Forelimb muscle (tissue), 1 donor: ENCODE results near the gene MAP3K6. TPM values are rescaled to one million over a fixed set of nuclear protein-coding genes. Genes with fewer than 3 reads are reported as not detected.

Experiments used
- DNase-seq: peaks from one replicate; pipeline ENCODE4 v3.0.0-alpha.2; 2013; ENCODE audit warnings: low read depth
- polyA plus RNA-seq: library from polyadenylated mRNA; unstranded; fragments of 120-200 nt; gene quantifications from one replicate; pipeline ENCODE4 v1.2.1, GENCODE V29; 2013; ENCODE audit not compliant: insufficient read length

The MAP3K6 gene
- polyA plus RNA-seq, 1 donor: 8.6 TPM

- no peak for DNase-seq
Measured at GRCh38 chr1:27356619-27357280, 10.0 kb downstream of the MAP3K6 start.

GRCh38 chr1:27356277-27356618 lies 10.5 kb downstream of the MAP3K6 start:
- DNase-seq: no peak

- no peak for DNase-seq
Measured at GRCh38 chr1:27355683-27356082, 11.1 kb downstream of the MAP3K6 start.

GRCh38 chr1:27353629-27354028 lies 13.1 kb downstream of the MAP3K6 start:
- DNase-seq: no peak

GRCh38 chr1:27353166-27353565 lies 13.6 kb downstream of the MAP3K6 start:
- DNase-seq: no peak

- no peak for DNase-seq
Measured at GRCh38 chr1:27351541-27352107, 15.1 kb downstream of the MAP3K6 start.

GRCh38 chr1:27350663-27351540 lies 15.9 kb downstream of the MAP3K6 start:
- DNase-seq: no peak

- no peak for DNase-seq
Measured at GRCh38 chr1:27349784-27350662, 16.7 kb downstream of the MAP3K6 start.

- no peak for DNase-seq
Measured at GRCh38 chr1:27348861-27349783, 17.6 kb downstream of the MAP3K6 start.

GRCh38 chr1:27346991-27347624 lies 19.7 kb downstream of the MAP3K6 start:
- no peak for DNase-seq

GRCh38 chr1:27346357-27346756 lies 20.4 kb downstream of the MAP3K6 start:
- DNase-seq: no peak

- no peak for DNase-seq
Measured at GRCh38 chr1:27345272-27345671, 21.5 kb downstream of the MAP3K6 start.

GRCh38 chr1:27343639-27344025 lies 23.1 kb downstream of the MAP3K6 start:
- no peak for DNase-seq

- DNase-seq: no peak
Measured at GRCh38 chr1:27342778-27343638, 23.8 kb downstream of the MAP3K6 start.

- no peak for DNase-seq
Measured at GRCh38 chr1:27342391-27342777, 24.4 kb downstream of the MAP3K6 start.

GRCh38 chr1:27341525-27342252 lies 25.1 kb downstream of the MAP3K6 start, which contains the start of gene SYTL1:
Gene SYTL1 (plus strand): TSS chr1:27342022. CDS start chr1:27345335, 3,313 bp downstream.
- DNase-seq: no peak

GRCh38 chr1:27339213-27339612 lies 27.5 kb downstream of the MAP3K6 start:
- no peak for DNase-seq

- DNase-seq: no peak
Measured at GRCh38 chr1:27338751-27339150, 28.0 kb downstream of the MAP3K6 start.

GRCh38 chr1:27336756-27337155 lies 30.0 kb downstream of the MAP3K6 start:
- no peak for DNase-seq
